Sigmoid colon (tissue), 7 donors: ENCODE data around the gene ATXN7L2. TPM values are rescaled to one million over a fixed set of nuclear protein-coding genes. Genes with fewer than 3 reads are reported as not detected.

Experiments used
- DNase-seq: peaks from one replicate; pipeline ENCODE4 v3.0.0-alpha.2; 2019
- H3K27ac ChIP-seq, 4 donors: fragments of 200-600 bp; sonication (generic); one replicate each; pipeline ENCODE4 v1.5.1; 2016 to 2019; ENCODE audit warnings: mild to moderate bottlenecking in 1 of 4
- H3K27me3 ChIP-seq, 3 donors: fragments of 200-600 bp; sonication (generic); one replicate each; pipeline ENCODE4 v1.5.1; 2019; ENCODE audit warnings: mild to moderate bottlenecking in 1 of 3
- H3K36me3 ChIP-seq, 4 donors: fragments of 200-600 bp; sonication (generic); one replicate each; pipeline ENCODE4 v1.5.1; 2016 to 2019
- H3K4me1 ChIP-seq, 4 donors: fragments of 200-600 bp; sonication (generic); one replicate each; pipeline ENCODE4 v1.5.1; 2017 to 2019
- H3K4me3 ChIP-seq, 4 donors: fragments of 200-600 bp; sonication (generic); one replicate each; pipeline ENCODE4 v1.5.1; 2017 to 2019; ENCODE audit warnings: mild to moderate bottlenecking in 2 of 4, moderate library complexity in 1 of 4
- H3K9me3 ChIP-seq, 4 donors: fragments of 200-600 bp in 3 of 4; sonication (generic) in 3 of 4; one replicate each; pipeline versions ENCODE4 v1.5.1 to v1.6.1; 2013 to 2019
- CTCF ChIP-seq, 4 experiments: fragments of 450-650 bp in 3 of 4; fragments of 200-600 bp in 1 of 4; IDR thresholded peaks; one replicate each; pipeline ENCODE4 v1.5.1; 2016 to 2019; ENCODE audit warnings: antibody characterized with exemption in 4 of 4, mild to moderate bottlenecking in 3 of 4, moderate library complexity in 2 of 4
- EP300 ChIP-seq, 4 donors: sonication (generic); formaldehyde crosslinking; IDR thresholded peaks; one replicate each; pipeline ENCODE4 v1.6.1; 2017; ENCODE audit warnings: antibody characterized with exemption in 4 of 4
- POLR2A ChIP-seq, 2 donors: fragments of 450-650 bp; IDR thresholded peaks; one replicate each; pipeline ENCODE4 v1.6.1; 2016; ENCODE audit warnings: antibody characterized with exemption in 2 of 2, mild to moderate bottlenecking in 2 of 2, moderate library complexity in 2 of 2
- POLR2AphosphoS5 ChIP-seq, 4 donors: sonication (generic); formaldehyde crosslinking; IDR thresholded peaks; one replicate each; pipeline ENCODE4 v1.6.1; 2017; ENCODE audit warnings: antibody characterized with exemption in 4 of 4
- WGBS, 2 donors: extraction: QIAGEN DNeasy Blood & Tissue Kit; methylation state at CpG; one replicate each; pipeline ENCODE4 v1.1.7; 2013; 5-methylcytosine and 5-hydroxymethylcytosine counted together
- intact Hi-C: fragments of 100-400 bp; cut with DNase I; formaldehyde crosslinking; loops from one replicate; pipeline ENCODE4 v1.15.1; 2023
- polyA plus RNA-seq, 3 donors: library from polyadenylated mRNA; stranded (reverse); fragments of 200-250 nt; gene quantifications; one replicate each; pipeline ENCODE4 v1.2.3, GENCODE V29; 2013
- total RNA-seq, 4 donors: library from RNA; depleted of rRNA; stranded (reverse); fragments of >200 nt; gene quantifications; one replicate each; pipeline ENCODE4 v1.1.0, GENCODE V29; 2016
- donor health status: healthy with polysubstance abuse.
- donor health status: Bipolar disorder and iron deficiency.
- donor health status: healthy.

Gene ATXN7L2
- total and polyA plus RNA-seq, 7 donors = 1.8 to 12.2 (median 2.5) TPM

GRCh38 chr1:109479311-109479710 lies 4.4 kb upstream of the ATXN7L2 start:
- peaks cover 0 to 11% (median 9%) of the 10 kb centered on the region in 4 donors for H3K4me1 ChIP-seq
- H3K9me3 ChIP-seq = no peaks in the 10 kb centered on the region
- DNase-seq = peak; percentile 53
- 68 to 69% methylated on average over 5 of the region's 5 CpGs for WGBS, 2 donors
- no peak overlapping the region for H3K27ac ChIP-seq
- peaks cover 0 to 30% (median 0%) of the 10 kb centered on the region in 4 donors for H3K36me3 ChIP-seq
- TF ChIP-seq POLR2A (IDR thresholded peaks at IDR 0.05) (no peak), POLR2AphosphoS5 (IDR thresholded peaks at IDR 0.05) (no peak), CTCF (IDR thresholded peaks at IDR 0.05) (no peak), EP300 (IDR thresholded peaks at IDR 0.05) (no peak)
- no peak overlapping the region for H3K4me3 ChIP-seq
- no peaks in the 10 kb centered on the region for H3K27me3 ChIP-seq
- intact Hi-C loops = no loop called here

- WGBS, 2 donors = 86 to 87% methylated on average over 3 of the region's 3 CpGs
- Histone ChIP-seq H3K4me3 (no peak overlapping the region), H3K4me1 (peaks cover 0 to 17% (median 15%) of the 10 kb centered on the region in 4 donors), H3K27ac (no peak overlapping the region), H3K27me3 (no peaks in the 10 kb centered on the region), H3K9me3 (no peaks in the 10 kb centered on the region), H3K36me3 (peaks cover 0 to 30% (median 0%) of the 10 kb centered on the region in 4 donors)
- intact Hi-C loops = loop anchor here (5.0 kb wide), 1 partner anchor 53 kb away; the partner anchor contains the start of gene PSMA5
- no peak for DNase-seq
- TF ChIP-seq POLR2AphosphoS5 (IDR thresholded peaks at IDR 0.05) = no peak
- no peak for TF ChIP-seq POLR2A (IDR thresholded peaks at IDR 0.05)
- no peak for TF ChIP-seq EP300 (IDR thresholded peaks at IDR 0.05)
- no peak for TF ChIP-seq CTCF (IDR thresholded peaks at IDR 0.05)
Measured at GRCh38 chr1:109479901-109480300, 3.8 kb upstream of the ATXN7L2 start.

- Histone ChIP-seq H3K4me1 (peaks cover 0 to 22% (median 20%) of the 10 kb centered on the region in 4 donors), H3K9me3 (no peaks in the 10 kb centered on the region), H3K4me3 (no peak overlapping the region), H3K36me3 (peaks cover 0 to 24% (median 0%) of the 10 kb centered on the region in 4 donors), H3K27me3 (no peaks in the 10 kb centered on the region), H3K27ac (no peak overlapping the region)
- TF ChIP-seq POLR2AphosphoS5 (IDR thresholded peaks at IDR 0.05) (no peak), CTCF (IDR thresholded peaks at IDR 0.05) (no peak), POLR2A (IDR thresholded peaks at IDR 0.05) (no peak), EP300 (IDR thresholded peaks at IDR 0.05) (no peak)
- intact Hi-C loops = loop anchor here (5.0 kb wide), 1 partner anchor 54 kb away; the partner anchor contains the start of gene PSMA5
- DNase-seq = peak; percentile 34
- WGBS, 2 donors = 75 to 87% methylated on average over 2 of the region's 2 CpGs
Measured at GRCh38 chr1:109481646-109482045, 2.1 kb upstream of the ATXN7L2 start.

GRCh38 chr1:109482242-109482641 lies 1.5 kb upstream of the ATXN7L2 start:
- Histone ChIP-seq H3K27ac (no peak overlapping the region), H3K4me1 (peaks cover 0 to 22% (median 20%) of the 10 kb centered on the region in 4 donors), H3K9me3 (no peaks in the 10 kb centered on the region), H3K4me3 (no peak overlapping the region), H3K36me3 (peaks cover 0 to 19% (median 0%) of the 10 kb centered on the region in 4 donors), H3K27me3 (no peaks in the 10 kb centered on the region)
- no peak for DNase-seq
- intact Hi-C loops = loop anchor here (5.0 kb wide), 1 partner anchor 55 kb away; the partner anchor contains the start of gene PSMA5
- TF ChIP-seq EP300 (IDR thresholded peaks at IDR 0.05) (no peak), CTCF (IDR thresholded peaks at IDR 0.05) (no peak), POLR2A (IDR thresholded peaks at IDR 0.05) (no peak), POLR2AphosphoS5 (IDR thresholded peaks at IDR 0.05) (no peak)
